Stimulated activated naive CD4-positive, alpha-beta T cell (primary cell): Measurements from ENCODE around the gene LILRA5.
A peak's percentile ranks its signal among the peaks of the same experiment; 100 is the strongest.
"Not testable (repeated sequence)": the region's sequence is repeated elsewhere in the genome, so short reads cannot be mapped to it uniquely, and the experiment has no call there.

ENCODE experiments used
- DNase-seq, 6 experiments: peaks; one replicate each; lab custom pipeline; 2025; lab: John Stamatoyannopoulos, UW

The LILRA5 gene

GRCh38 chr19:54302257-54302656 lies 10.7 kb downstream of the LILRA5 start:
- no peak for DNase-seq

- no peak for DNase-seq
Observed at GRCh38 chr19:54299515-54299914, 13.5 kb downstream of the LILRA5 start.

GRCh38 chr19:54299126-54299498 lies 13.9 kb downstream of the LILRA5 start:
- no peak for DNase-seq

GRCh38 chr19:54298357-54299125 lies 14.4 kb downstream of the LILRA5 start:
- DNase-seq: no peak

- DNase-seq: no peak
Observed at GRCh38 chr19:54297759-54298305, 15.1 kb downstream of the LILRA5 start.

GRCh38 chr19:54294539-54294938 lies 18.4 kb downstream of the LILRA5 start:
- no peak for DNase-seq

GRCh38 chr19:54289160-54289559 lies 23.8 kb downstream of the LILRA5 start:
- DNase-seq: not testable (repeated sequence)

- DNase-seq: no peak
Observed at GRCh38 chr19:54287456-54287855, 25.5 kb downstream of the LILRA5 start.

GRCh38 chr19:54286283-54286682 lies 26.7 kb downstream of the LILRA5 start:
- not testable (repeated sequence) for DNase-seq

- DNase-seq: peak in 1 of 6 experiments; percentile 4
Observed at GRCh38 chr19:54285427-54286056, 27.4 kb downstream of the LILRA5 start.

- DNase-seq: no peak
Observed at GRCh38 chr19:54282686-54283470, 30.1 kb downstream of the LILRA5 start.

GRCh38 chr19:54281729-54282075 lies 31.3 kb downstream of the LILRA5 start:
- not testable (repeated sequence) for DNase-seq

GRCh38 chr19:54281007-54281728 lies 31.8 kb downstream of the LILRA5 start, which contains the start of gene LILRB2:
Gene LILRB2 (minus strand): TSS chr19:54281110. CDS start chr19:54280496, 614 bp downstream.
- no peak for DNase-seq

- not testable (repeated sequence) for DNase-seq
Observed at GRCh38 chr19:54280441-54280840, 32.5 kb downstream of the LILRA5 start.

- DNase-seq: not testable (repeated sequence)
Observed at GRCh38 chr19:54280025-54280424, 32.9 kb downstream of the LILRA5 start.

GRCh38 chr19:54279406-54279962 lies 33.5 kb downstream of the LILRA5 start:
- DNase-seq: no peak

GRCh38 chr19:54278571-54279195 lies 34.3 kb downstream of the LILRA5 start:
- DNase-seq: not testable (repeated sequence)

GRCh38 chr19:54278056-54278455 lies 34.9 kb downstream of the LILRA5 start:
- DNase-seq: not testable (repeated sequence)

GRCh38 chr19:54277111-54277615 lies 35.8 kb downstream of the LILRA5 start:
- not testable (repeated sequence) for DNase-seq

- DNase-seq: no peak
Observed at GRCh38 chr19:54275951-54276350, 37.0 kb downstream of the LILRA5 start.

GRCh38 chr19:54274516-54274915 lies 38.5 kb downstream of the LILRA5 start:
- not testable (repeated sequence) for DNase-seq
